ENCODE results near the gene SOX10. TPM values are rescaled to one million over a fixed set of nuclear protein-coding genes. Genes with fewer than 3 reads are reported as not detected.

SOX10 gene
- total RNA-seq, 4 donors from 2014 or later: 7.8 to 45.2 (median 29.7) TPM

- intact Hi-C loops (cut with DNase I; ENCODE audit: low total_unique reads): no loop called here
- 84 to 89% methylated on average over 17 to 18 of the region's 18 CpGs for WGBS, 2 donors
- TF ChIP-seq POLR2A (IDR thresholded peaks at IDR 0.05) (no peak), CTCF (IDR thresholded peaks at IDR 0.05) (no peak)
- no peak overlapping the region for H3K4me3 ChIP-seq (ENCODE audit: low read depth, poor library complexity, severe bottlenecking)
- no peak for DNase-seq (ENCODE audit: low spot score in 2 of 2)
Measured at GRCh38 chr22:37924386-37925065, 59.8 kb downstream of the SOX10 start.

- 92 to 96% methylated on average over 4 of the region's 4 CpGs for WGBS, 2 donors
- intact Hi-C loops (cut with DNase I; ENCODE audit: low total_unique reads): no loop called here
- DNase-seq (ENCODE audit: low spot score in 2 of 2): no peak
- TF ChIP-seq POLR2A (IDR thresholded peaks at IDR 0.05): no peak
- TF ChIP-seq CTCF (IDR thresholded peaks at IDR 0.05): no peak
- H3K4me3 ChIP-seq (ENCODE audit: low read depth, poor library complexity, severe bottlenecking): no peak overlapping the region
Measured at GRCh38 chr22:37923927-37924326, 60.4 kb downstream of the SOX10 start.

Small RNA genes within 50 kb of the gene (microRNA-seq; reads per million reads assigned to microRNA genes)
- 0 reads per million in 2 donors for gene MIR4534 (ENCODE audit: borderline number of aligned reads in 1 of 2, borderline replicate concordance in 2 of 2)
- 0.57 to 2.0 reads per million in 2 donors for gene MIR6820 (ENCODE audit: borderline number of aligned reads in 1 of 2, borderline replicate concordance in 2 of 2)

Other genes with a start within 250 kb of the SOX10 start
- 10 to 100 TPM; 12.5 to 20.4 (median 16.2) TPM for gene GCAT, start 176.6 kb downstream of the SOX10 start, total RNA-seq
- gene GALR3, start 161.2 kb downstream of the SOX10 start, total RNA-seq: not detected
- 10 to 100 TPM; 36.2 to 61.6 (median 53.0) TPM for gene ANKRD54, start 140.2 kb downstream of the SOX10 start, total RNA-seq
- 100 to 1,000 TPM; 392 to 558 (median 489) TPM for gene EIF3L, start 135.1 kb downstream of the SOX10 start, total RNA-seq
- gene MICALL1, start 78.3 kb downstream of the SOX10 start, total RNA-seq: 100 to 1,000 TPM; 124 to 150 (median 143) TPM
- gene C22orf23, start 31.0 kb downstream of the SOX10 start, total RNA-seq: not detected
- 10 to 100 TPM; 33.3 to 83.9 (median 57.6) TPM for gene POLR2F, start 30.9 kb downstream of the SOX10 start, total RNA-seq
- gene PICK1, start 72.8 kb upstream of the SOX10 start, total RNA-seq: 10 to 100 TPM; 35.9 to 67.6 (median 51.4) TPM
- under 1 TPM; 0.13 to 0.80 (median 0.33) TPM for gene SLC16A8, start 99.6 kb upstream of the SOX10 start, total RNA-seq
- 1 to 10 TPM; 1.3 to 2.3 (median 2.1) TPM for gene BAIAP2L2, start 126.1 kb upstream of the SOX10 start, total RNA-seq
- gene PLA2G6, start 197.3 kb upstream of the SOX10 start, total RNA-seq: 10 to 100 TPM; 46.0 to 88.4 (median 64.8) TPM
- gene MAFF, start 217.4 kb upstream of the SOX10 start, total RNA-seq: 100 to 1,000 TPM in 1 of 4 donors, 10 to 100 TPM in 3; 64.7 to 116 (median 82.0) TPM